ENCODE measurements around the gene CACNG1. TPM values are rescaled to one million over a fixed set of nuclear protein-coding genes. Genes with fewer than 3 reads are reported as not detected.
"Not testable (repeated sequence)": the region's sequence is repeated elsewhere in the genome, so short reads cannot be mapped to it uniquely, and the experiment has no call there.

The CACNG1 gene
- total RNA-seq, 1 donor from 2014 or later, result not detected

DNA sequence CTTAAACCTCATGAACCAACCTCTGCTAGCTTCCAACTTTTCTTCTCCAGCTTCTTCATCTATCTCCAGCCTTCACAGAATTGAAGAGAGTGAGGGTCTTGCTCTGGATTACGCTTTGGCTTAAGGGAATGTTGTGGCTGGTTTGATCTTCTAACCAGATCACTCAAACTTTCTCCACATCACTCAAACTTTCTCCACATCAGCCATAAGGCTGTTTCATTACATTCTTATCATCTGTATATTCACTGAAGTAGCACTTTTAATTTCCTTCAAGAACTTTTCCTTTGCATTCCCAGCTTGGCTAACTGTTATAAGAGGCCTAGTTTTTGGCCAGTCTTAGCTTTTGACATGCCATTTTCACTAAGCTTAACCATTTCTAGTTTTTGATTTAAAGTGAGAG is 52.3 kb downstream of the CACNG1 start:
- Mint-ChIP-seq H3K4me1 (ENCODE audit: unreplicated experiment) (peaks cover 7% of the 10 kb centered on the region), H3K27me3 (ENCODE audit: unreplicated experiment) (no peaks in the 10 kb centered on the region), H3K36me3 (ENCODE audit: low read depth, unreplicated experiment) (no peaks in the 10 kb centered on the region), H3K9me3 (ENCODE audit: unreplicated experiment) (no peaks in the 10 kb centered on the region), H3K27ac (ENCODE audit: unreplicated experiment) (no peak overlapping the region), H3K4me3 (ENCODE audit: unreplicated experiment) (no peak overlapping the region)
- TF ChIP-seq, protein P1, sequence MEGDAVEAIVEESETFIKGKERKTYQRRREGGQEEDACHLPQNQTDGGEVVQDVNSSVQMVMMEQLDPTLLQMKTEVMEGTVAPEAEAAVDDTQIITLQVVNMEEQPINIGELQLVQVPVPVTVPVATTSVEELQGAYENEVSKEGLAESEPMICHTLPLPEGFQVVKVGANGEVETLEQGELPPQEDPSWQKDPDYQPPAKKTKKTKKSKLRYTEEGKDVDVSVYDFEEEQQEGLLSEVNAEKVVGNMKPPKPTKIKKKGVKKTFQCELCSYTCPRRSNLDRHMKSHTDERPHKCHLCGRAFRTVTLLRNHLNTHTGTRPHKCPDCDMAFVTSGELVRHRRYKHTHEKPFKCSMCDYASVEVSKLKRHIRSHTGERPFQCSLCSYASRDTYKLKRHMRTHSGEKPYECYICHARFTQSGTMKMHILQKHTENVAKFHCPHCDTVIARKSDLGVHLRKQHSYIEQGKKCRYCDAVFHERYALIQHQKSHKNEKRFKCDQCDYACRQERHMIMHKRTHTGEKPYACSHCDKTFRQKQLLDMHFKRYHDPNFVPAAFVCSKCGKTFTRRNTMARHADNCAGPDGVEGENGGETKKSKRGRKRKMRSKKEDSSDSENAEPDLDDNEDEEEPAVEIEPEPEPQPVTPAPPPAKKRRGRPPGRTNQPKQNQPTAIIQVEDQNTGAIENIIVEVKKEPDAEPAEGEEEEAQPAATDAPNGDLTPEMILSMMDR (IDR thresholded peaks at IDR 0.05; ENCODE audit: unreplicated experiment), result no peak
- no peak for DNase-seq (ENCODE audit: low spot score)

DNA sequence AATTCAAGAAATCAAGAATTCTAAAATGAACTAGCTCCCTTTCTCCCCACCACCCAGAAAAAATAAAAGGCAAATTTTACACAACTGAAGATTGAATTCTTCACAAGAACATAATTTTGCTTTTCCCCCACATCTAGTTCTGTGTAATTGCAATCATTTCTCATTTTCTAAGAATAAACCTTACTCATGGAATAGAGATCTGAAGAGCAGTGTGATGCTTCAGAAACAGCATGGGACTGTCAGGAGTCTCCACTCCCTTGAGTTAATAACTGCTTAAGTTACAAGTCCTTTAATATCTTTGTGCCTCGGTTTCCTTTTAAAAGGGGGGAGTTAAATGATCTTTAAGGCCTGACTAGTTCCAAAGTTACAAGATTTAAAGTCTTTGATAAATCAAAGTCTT is 53.7 kb downstream of the CACNG1 start:
- Mint-ChIP-seq H3K4me1 (ENCODE audit: unreplicated experiment) (peaks cover 3% of the 10 kb centered on the region), H3K4me3 (ENCODE audit: unreplicated experiment) (no peak overlapping the region), H3K27ac (ENCODE audit: unreplicated experiment) (no peak overlapping the region)

DNA sequence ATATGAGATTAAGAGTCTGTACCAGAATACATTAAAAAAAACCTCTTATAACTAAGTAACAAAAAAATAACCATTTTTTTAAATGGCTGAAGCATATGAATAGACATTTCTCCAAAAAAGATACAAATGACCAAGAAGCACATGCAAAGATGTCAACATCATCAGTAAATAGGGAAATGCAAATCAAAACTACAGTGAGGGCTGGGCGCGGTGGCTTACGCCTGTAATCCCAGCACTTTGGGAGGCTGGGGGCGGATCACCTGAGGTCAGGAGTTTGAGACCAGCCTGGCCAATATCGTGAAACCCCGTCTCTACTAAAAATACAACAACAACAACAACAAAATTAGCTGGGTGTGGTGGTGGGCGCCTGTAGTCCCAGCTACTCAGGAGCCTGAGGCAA is 60.3 kb downstream of the CACNG1 start:
- not testable (repeated sequence) for H3K36me3 Mint-ChIP-seq (ENCODE audit: low read depth, unreplicated experiment); H3K4me3 Mint-ChIP-seq (ENCODE audit: unreplicated experiment); H3K27me3 Mint-ChIP-seq (ENCODE audit: unreplicated experiment); H3K27ac Mint-ChIP-seq (ENCODE audit: unreplicated experiment); H3K4me1 Mint-ChIP-seq (ENCODE audit: unreplicated experiment); DNase-seq (ENCODE audit: low spot score); H3K9me3 Mint-ChIP-seq (ENCODE audit: unreplicated experiment)

More for the DNA sequence above, 53.7 kb downstream of the CACNG1 start:
- DNase-seq (ENCODE audit: low spot score), result no peak
- Mint-ChIP-seq H3K27me3 (ENCODE audit: unreplicated experiment) (no peaks in the 10 kb centered on the region), H3K36me3 (ENCODE audit: low read depth, unreplicated experiment) (no peaks in the 10 kb centered on the region), H3K9me3 (ENCODE audit: unreplicated experiment) (no peaks in the 10 kb centered on the region)
- TF ChIP-seq, protein P1 (IDR thresholded peaks at IDR 0.05; ENCODE audit: unreplicated experiment), result no peak

DNA sequence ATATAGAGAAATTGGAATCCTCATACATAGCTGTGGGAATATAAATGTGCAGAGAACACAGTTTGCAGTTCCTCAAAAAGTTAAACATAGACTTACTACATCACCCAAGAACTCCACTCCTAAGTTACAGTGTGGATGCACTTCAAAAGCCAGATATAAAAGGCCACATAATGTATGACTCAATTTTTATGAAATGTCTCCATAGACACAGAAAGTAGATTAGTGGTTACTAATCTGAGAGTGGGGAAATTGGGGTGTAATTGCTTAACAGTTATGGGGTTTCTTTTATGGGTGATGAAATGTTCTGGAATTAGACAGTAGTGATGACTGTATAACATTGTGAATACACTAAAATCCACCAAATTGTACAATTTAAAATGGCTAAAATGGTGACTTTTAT is 60.9 kb downstream of the CACNG1 start:
- TF ChIP-seq, protein P1 (IDR thresholded peaks at IDR 0.05; ENCODE audit: unreplicated experiment), result no peak
- Mint-ChIP-seq H3K4me3 (ENCODE audit: unreplicated experiment) (no peak overlapping the region), H3K36me3 (ENCODE audit: low read depth, unreplicated experiment) (peaks cover 7% of the 10 kb centered on the region)

More for the DNA sequence above, 60.9 kb downstream of the CACNG1 start:
- Mint-ChIP-seq H3K4me1 (ENCODE audit: unreplicated experiment) (no peaks in the 10 kb centered on the region), H3K9me3 (ENCODE audit: unreplicated experiment) (no peaks in the 10 kb centered on the region), H3K27ac (ENCODE audit: unreplicated experiment) (no peak overlapping the region), H3K27me3 (ENCODE audit: unreplicated experiment) (no peaks in the 10 kb centered on the region)
- no peak for DNase-seq (ENCODE audit: low spot score)

Other genes with a start within 250 kb of the CACNG1 start
- not detected for gene CACNG5, start 209.4 kb upstream of the CACNG1 start, total RNA-seq (ENCODE audit: unreplicated experiment)
- gene CACNG4, start 79.8 kb upstream of the CACNG1 start, total RNA-seq (ENCODE audit: unreplicated experiment), result 0.33 TPM
- gene HELZ, start 200.6 kb downstream of the CACNG1 start, total RNA-seq (ENCODE audit: unreplicated experiment), result 57.0 TPM

Data from endothelial cell (in vitro differentiated cells).